Measurements from ENCODE around the gene LAG3. TPM values are rescaled to one million over a fixed set of nuclear protein-coding genes. Genes with fewer than 3 reads are reported as not detected.
"Not testable (repeated sequence)": the region's sequence is repeated elsewhere in the genome, so short reads cannot be mapped to it uniquely, and the experiment has no call there.

Gene LAG3
- 52.2 TPM in 2 replicates for total RNA-seq

GRCh38 chr12:6772331-6772695 lies at the start of gene LAG3:
LAG3 (plus strand) TSS chr12:6772520; CDS start chr12:6772853, 333 bp downstream.
- intact Hi-C loops (cut with micrococcal nuclease), result loop anchor here (1.0 kb wide), 1 partner anchor 8 kb away; no protein-coding TSS in a partner anchor

- intact Hi-C loops (cut with micrococcal nuclease), result loop anchor here (1.0 kb wide), 1 partner anchor 23 kb away; the partner anchor contains the start of gene PIANP
These were observed 49.5 kb upstream of the LAG3 start for GRCh38 chr12:6722863-6723262.

GRCh38 chr12:6723607-6724408 lies 48.5 kb upstream of the LAG3 start, which contains the start of gene COPS7A:
COPS7A (plus strand) TSS chr12:6724046; CDS start chr12:6724657, 611 bp downstream.
- intact Hi-C loops (cut with micrococcal nuclease), result loop anchor here (1.0 kb wide), 17 partner anchors 21 to 465 kb away; partner anchors contain the start of genes CHD4, IFFO1, ING4 and LPCAT3

GRCh38 chr12:6724409-6724797 lies 47.9 kb upstream of the LAG3 start:
- intact Hi-C loops (cut with micrococcal nuclease), result loop anchor here (1.0 kb wide), 16 partner anchors 21 to 465 kb away; partner anchors contain the start of genes CHD4, IFFO1, ING4 and LPCAT3

GRCh38 chr12:6725350-6725749 lies 47.0 kb upstream of the LAG3 start:
- intact Hi-C loops (cut with micrococcal nuclease), result no loop called here

GRCh38 chr12:6729186-6729585 lies 43.1 kb upstream of the LAG3 start:
- intact Hi-C loops (cut with micrococcal nuclease), result no loop called here

GRCh38 chr12:6730169-6730568 lies 42.2 kb upstream of the LAG3 start:
- intact Hi-C loops (cut with micrococcal nuclease), result no loop called here

- intact Hi-C loops (cut with micrococcal nuclease), result loop anchor here (1.0 kb wide), 2 partner anchors 45 to 91 kb away; no protein-coding TSS in a partner anchor
These were observed 37.6 kb upstream of the LAG3 start for GRCh38 chr12:6734506-6735387.

GRCh38 chr12:6735448-6736191 lies 36.7 kb upstream of the LAG3 start:
- intact Hi-C loops (cut with micrococcal nuclease), result loop anchor here (1.0 kb wide), 2 partner anchors 44 to 90 kb away; no protein-coding TSS in a partner anchor

GRCh38 chr12:6736754-6737153 lies 35.6 kb upstream of the LAG3 start:
- intact Hi-C loops (cut with micrococcal nuclease), result no loop called here

GRCh38 chr12:6742080-6742479 lies 30.2 kb upstream of the LAG3 start:
- intact Hi-C loops (cut with micrococcal nuclease), result not testable (repeated sequence)

GRCh38 chr12:6742834-6743233 lies 29.5 kb upstream of the LAG3 start:
- intact Hi-C loops (cut with micrococcal nuclease), result no loop called here

GRCh38 chr12:6743300-6743699 lies 29.0 kb upstream of the LAG3 start:
- intact Hi-C loops (cut with micrococcal nuclease), result not testable (repeated sequence)

GRCh38 chr12:6745741-6746525 lies 26.4 kb upstream of the LAG3 start:
- intact Hi-C loops (cut with micrococcal nuclease), result loop anchor here (1.0 kb wide), 1 partner anchor 22 kb away; the partner anchor contains the start of gene COPS7A

GRCh38 chr12:6747216-6747615 lies 25.1 kb upstream of the LAG3 start:
- intact Hi-C loops (cut with micrococcal nuclease), result no loop called here

GRCh38 chr12:6748761-6749160 lies 23.6 kb upstream of the LAG3 start:
- intact Hi-C loops (cut with micrococcal nuclease), result no loop called here

GRCh38 chr12:6750506-6750905 lies 21.8 kb upstream of the LAG3 start:
- intact Hi-C loops (cut with micrococcal nuclease), result no loop called here

GRCh38 chr12:6751767-6752166 lies 20.6 kb upstream of the LAG3 start:
- intact Hi-C loops (cut with micrococcal nuclease), result no loop called here

- intact Hi-C loops (cut with micrococcal nuclease), result no loop called here
These were observed 20.0 kb upstream of the LAG3 start for GRCh38 chr12:6752167-6752920.

Measured in T-helper 1 cell treated with Interleukin-12 subunit alpha and Interleukin-12 subunit beta and Interleukin-4 antibody, amounts not matched to agents 30 ng/mL and 1 ng/mL, for 36 hours (primary cell).